ENCODE measurements around the gene FHOD1.

Gene FHOD1

DNA sequence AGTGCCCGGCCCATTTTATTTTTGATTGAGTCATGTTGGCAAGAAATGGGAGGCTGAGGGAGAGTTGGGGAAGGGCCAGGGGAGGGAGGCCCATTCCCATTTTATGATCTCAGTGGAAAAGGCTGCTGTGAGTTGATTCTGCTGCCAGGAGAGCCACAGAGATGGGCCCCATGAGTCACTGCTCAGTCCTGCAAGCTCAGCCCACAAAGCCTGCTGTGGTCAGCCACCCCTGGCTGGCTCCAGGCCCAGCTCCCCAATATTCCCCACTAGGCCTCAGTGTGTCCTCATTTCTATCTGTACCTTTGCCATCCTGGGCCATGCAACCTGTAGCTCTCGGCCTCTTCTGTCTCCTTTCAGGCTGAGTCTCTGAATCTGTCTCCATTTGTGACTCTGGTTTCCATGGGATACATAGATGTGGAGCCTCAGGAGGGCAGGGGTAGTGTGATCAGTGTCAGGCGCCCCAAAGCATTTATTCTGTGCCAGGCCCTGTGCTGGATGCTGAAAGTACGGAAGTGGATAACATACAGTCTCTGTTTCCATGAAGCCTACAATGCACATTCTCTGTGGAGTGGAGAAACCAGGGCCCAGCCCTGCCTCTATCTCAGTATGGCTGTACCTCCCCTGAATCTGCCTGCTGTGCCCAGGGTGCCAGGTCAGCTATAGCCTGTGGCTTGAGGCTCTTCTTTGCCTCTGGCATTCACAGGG lies 30.2 kb upstream of the FHOD1 start:
- DNase-seq (ENCODE audit: low read depth): no peak

DNA sequence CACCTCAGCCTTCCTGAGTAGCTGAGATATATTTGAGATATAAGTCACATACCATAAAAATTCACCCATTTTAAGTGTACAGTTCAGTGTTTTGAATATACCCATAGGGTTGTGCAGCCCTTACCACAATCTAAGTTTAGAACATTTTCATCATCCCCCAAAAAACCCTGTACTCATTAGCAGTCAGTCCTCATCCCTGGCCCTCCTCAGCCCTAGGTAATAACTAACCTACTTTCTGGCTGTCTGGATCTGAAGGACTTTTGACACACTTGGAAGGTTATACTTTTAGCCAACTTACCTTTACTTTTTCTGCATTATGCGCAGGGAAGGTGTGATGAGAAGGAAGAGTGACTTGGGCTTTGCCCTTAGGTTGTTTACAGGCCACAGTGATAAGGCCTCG lies 28.0 kb upstream of the FHOD1 start:
- DNase-seq (ENCODE audit: low read depth): no peak

DNA sequence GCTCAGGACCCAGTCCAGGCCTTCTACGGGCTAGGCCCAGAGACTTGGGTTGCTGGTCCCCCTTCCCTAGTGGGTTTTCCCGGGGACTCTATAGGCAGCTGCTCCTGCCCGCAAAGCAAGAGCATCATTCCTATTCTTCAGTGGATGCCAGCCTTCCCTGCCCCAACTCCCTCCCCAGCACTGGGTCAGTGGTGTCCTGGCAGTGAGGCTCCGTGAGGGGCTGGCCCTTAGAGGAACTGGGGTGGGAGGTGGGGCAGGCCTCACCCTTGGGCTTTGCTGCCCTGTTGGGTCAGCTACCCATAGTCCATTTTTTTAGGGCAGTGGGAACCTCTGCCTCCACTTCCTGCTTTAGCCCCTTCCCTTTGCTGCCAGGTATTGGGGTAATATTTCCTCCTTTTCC lies 24.2 kb upstream of the FHOD1 start:
- DNase-seq (ENCODE audit: low read depth): no peak

DNA sequence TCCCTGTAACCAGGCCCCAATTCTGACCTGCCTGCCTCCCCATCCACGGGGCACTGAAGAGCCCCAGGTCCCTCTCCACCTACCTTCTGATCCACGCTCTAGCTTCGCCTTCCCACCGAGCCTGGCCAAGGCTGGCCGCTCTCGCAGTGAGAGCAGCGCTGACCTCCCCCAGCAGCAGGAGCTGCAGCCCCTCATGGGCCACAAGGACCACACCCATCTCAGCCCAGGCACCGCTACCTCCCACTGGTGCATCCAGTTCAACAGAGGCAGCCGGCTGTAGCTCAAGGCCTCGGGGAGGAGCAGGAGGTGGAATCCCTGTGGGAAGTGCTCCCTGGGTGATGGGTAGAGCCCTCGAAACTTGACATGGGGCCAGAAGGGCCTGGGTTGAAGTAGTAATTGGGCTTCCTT lies 23.7 kb upstream of the FHOD1 start:
- no peak for DNase-seq (ENCODE audit: low read depth)

DNA sequence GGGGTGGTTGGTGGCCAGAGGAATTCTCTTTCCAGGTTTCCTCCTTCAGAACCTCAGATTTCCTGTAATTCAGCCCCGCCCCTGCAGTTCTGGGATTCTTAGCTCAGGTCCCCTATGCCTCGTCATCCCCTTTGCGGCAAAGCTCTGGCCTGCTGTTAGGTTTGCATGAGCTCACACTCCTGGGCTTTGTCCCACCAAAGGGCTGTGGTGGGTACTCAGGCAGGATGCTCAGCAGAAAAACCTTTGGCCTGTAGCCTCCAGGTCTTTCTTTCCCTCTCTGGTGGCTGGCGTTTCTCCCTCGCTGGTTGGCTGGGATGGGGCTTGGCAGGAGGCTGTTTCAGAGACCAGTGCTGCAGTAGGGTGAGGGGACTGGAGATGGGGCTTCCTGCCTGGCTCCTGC lies 22.5 kb upstream of the FHOD1 start:
- DNase-seq (ENCODE audit: low read depth): no peak

DNA sequence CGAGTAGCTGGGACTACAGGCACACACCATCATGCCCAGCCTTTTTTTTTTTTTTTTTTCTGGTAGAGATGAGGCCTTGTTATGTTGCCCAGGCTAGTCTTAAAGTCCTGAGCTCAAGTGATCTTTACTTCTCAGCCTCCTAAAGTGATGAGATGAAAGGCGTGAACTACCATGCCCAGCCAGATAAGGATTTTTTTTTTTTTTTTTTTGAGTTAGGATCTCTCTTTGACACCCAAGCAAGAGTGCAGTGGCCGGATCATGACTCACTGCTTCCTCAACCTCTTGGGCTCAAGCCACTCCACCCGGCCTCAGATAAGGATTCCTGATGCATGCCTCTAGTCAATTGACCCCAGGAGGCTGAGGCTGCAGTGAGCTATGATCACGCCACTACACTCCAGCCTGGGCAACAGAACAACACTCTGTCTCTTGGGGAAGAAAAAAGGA lies 20.9 kb upstream of the FHOD1 start:
- no peak for DNase-seq (ENCODE audit: low read depth)

DNA sequence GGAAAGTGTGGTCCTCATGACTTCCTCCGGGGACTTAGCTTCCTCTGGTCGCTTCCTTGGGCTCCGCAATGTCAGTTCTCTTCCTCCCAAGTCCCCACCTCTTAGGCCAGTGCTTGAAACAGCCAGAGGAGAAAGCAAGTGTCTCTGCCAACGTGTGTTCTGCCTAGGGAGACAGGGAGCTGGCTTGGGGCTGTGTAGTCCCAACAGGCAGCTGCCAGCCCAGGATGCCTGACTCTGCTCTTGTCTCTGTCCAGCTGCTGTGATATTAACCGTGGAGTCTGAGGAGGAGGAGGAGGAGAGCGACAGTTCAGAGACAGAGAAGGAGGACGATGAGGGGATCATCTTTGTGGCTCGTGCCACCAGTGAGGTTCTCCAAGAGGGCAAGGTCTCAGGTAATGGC lies 18.6 kb upstream of the FHOD1 start:
- no peak for DNase-seq (ENCODE audit: low read depth)

DNA sequence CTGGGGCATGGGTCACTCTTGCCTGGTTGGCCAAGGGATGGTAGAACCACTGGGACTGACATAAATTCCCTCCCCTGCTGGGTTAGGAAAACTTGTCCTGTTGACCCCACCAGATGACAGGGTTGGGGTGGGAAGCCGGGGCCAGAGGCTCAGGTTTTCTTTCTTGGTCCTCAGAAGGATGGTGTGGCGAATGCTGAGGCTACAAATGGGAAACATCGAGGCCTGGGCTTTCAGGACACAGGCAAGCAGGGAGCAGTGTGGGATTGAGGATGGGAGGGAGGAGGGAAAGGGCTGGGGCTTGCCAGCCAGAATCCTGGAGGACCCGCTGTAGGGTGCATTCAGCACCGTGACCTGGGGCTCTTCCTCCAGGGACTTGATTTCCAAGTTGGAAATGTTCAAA lies 17.6 kb upstream of the FHOD1 start:
- no peak for DNase-seq (ENCODE audit: low read depth)

DNA sequence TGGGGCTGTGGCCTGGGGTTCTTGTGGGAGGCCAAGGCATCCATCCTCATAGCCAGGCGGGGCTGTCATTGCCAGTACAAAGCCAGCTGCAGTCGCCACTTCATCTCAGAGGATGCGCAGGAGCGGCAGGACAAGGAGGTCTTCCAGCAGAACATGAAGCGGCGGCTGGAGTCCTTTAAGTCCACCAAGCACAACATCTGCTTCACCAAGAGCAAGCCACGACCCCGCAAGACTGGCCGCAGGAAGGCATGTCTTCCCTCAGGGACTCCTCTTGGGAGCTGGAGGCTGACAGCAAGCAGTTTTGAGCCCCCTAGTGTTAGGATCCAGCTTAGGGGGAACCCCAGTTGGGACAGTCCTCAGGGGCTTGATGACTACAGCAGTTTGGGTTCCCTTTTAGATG lies 17.0 kb upstream of the FHOD1 start:
- DNase-seq (ENCODE audit: low read depth): no peak

DNA sequence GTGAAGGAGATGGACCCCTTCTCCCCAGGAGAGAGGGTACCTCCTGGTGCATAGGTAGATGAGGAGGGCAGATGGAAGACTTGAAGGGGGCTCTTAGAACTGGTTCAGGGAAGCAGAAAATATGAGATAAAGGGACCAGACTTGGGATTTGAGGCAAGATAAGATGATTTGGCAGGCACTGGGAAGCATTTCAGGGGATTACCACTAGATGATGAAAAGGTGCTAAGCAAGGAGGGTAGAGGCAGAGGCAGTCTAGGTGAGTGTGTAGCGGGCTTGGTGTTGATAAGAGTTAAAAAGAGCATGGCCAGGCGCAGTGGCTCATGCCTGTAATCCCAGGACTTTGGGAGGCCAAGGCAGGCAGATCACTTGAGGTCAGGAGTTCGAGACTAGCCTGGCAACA lies 15.9 kb upstream of the FHOD1 start:
- DNase-seq (ENCODE audit: low read depth): no peak

DNA sequence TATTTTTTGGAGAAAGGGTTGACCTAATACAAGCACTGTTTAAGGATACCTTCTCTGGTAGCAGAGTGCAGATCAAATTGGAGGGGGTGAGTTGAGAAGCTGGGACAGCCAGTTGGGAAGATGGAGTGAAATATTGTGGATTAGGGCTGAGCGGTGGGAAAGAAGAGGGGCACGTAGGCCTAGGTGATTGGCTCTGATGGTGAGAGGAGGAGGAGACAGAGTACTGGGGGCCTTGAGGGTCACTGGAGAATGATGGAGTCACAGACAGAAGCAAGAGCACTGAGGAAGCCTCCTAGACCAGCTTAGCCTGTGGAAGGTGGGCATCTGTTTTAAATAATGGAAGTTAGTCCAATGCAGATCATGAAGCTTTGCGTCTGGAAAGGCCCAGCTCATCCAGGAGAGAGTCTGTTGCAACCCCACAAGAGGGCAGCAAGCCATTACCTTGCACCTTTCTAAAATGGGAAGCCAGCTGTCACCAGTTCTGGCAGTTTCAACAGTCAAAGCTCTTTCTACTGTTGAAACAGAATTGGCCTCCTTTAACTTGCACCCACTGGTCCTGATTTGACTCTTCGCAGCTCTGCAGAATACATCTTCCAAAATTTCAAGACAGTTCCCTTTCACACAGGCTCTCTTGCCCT lies 13.3 kb upstream of the FHOD1 start:
- DNase-seq (ENCODE audit: low read depth): no peak

DNA sequence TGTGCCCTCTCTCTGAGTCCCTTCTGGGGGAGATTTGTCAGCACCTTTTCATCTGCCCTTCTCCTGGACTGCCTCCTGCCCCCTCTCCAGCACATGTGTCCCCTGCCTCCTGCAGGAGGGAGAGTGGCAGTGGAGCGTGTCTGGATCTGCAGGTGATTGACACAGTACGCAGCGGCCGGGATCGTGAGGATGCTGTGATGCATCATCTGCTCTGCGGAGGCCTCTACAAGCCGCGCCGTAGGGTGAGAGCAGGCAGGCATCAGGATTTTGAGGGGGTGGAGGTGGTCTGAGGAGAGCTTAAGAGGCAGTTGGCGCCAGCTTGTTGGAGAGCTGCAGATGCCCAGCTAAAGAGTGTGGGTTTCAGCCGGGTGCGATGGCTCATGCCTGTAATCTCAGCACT lies 12.4 kb upstream of the FHOD1 start:
- no peak for DNase-seq (ENCODE audit: low read depth)

DNA sequence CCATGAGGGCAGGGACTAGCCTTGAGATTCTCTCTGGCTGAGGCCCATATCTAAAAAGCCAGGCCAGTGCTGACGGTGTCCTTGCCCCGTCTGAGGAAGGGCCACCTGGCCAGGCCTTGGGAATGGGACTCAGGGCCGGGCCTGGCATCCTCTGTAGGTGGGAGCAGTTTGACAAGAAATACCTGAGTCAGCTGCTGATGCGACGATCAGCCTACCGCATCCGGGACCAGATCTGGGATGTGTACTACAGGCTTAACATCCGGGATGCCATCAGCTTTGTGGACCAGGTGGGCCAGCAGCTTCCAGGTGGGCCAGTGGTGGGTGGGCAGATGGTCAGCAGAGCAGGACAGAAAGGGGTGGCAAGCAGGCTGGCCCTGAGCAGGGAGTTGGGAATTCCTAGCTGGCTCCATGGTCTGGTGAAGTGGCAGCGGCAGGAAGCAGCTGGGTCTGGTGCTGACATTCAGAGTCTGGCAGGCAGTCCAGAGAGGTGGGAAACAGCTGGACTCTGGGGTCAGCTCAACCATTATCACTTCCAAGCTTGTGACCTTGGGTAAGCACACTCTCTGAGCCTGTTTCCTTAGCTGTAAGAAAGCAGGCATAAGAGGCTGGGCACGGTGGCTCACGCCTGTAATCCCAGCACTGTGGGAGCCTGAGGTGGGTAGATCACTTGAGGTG lies 11.0 kb upstream of the FHOD1 start:
- DNase-seq (ENCODE audit: low read depth): no peak

DNA sequence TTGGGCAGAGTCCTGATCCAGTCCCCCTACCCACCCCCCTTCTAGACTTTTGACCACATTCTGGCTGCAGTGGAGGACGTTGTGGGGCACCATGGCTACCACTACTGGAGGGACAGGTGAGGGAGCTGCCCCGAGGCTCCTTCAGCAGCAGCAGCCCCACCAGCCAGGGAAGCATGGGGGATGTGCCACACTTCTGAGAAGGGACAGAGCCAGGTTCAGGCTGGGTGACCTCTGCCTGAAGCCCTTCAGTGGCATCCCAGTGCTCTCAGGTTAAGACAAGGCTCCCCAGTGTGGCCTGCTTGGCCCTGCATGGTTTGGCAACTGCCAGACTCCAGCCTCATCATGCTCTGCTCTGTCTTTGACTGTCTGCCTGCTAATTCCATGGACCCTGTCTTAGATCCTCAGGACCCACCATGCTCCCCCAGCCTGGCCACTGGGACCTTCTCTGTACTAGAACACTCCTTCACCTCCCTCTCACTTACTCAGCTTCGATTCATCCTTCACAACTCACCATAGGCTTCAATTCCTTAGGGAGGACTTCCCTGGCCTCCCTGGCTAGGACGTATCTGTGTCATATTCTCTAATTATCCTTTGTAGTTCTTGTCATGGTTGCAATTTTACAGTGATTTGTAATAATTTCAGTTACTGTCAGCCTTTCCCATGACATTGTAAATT lies 10.3 kb upstream of the FHOD1 start:
- no peak for DNase-seq (ENCODE audit: low read depth)

DNA sequence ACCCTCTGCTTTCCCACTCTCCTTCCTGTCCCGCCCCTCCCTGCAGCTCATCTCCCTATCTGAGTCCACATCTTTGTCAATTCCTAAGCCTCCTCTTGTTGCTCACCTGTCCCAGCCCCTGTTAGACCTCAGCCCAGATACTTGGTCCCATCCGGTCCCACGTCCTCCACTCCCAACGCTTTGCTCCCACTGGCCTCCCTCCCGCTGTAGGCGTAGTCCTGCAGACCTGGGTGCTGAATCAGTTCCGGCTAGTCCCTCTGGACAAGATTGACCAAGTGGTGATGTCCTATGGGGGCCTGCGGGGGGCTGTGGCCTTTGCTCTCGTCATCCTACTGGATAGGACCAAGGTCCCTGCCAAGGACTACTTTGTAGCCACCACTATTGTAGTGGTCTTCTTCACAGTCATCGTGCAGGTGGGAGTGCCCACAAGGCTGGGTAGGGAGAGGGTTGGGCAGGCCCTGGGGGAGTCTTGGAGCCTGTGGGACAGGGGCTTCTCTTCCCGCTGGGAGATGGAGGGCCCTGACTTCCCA lies 9.5 kb upstream of the FHOD1 start:
- no peak for DNase-seq (ENCODE audit: low read depth)

DNA sequence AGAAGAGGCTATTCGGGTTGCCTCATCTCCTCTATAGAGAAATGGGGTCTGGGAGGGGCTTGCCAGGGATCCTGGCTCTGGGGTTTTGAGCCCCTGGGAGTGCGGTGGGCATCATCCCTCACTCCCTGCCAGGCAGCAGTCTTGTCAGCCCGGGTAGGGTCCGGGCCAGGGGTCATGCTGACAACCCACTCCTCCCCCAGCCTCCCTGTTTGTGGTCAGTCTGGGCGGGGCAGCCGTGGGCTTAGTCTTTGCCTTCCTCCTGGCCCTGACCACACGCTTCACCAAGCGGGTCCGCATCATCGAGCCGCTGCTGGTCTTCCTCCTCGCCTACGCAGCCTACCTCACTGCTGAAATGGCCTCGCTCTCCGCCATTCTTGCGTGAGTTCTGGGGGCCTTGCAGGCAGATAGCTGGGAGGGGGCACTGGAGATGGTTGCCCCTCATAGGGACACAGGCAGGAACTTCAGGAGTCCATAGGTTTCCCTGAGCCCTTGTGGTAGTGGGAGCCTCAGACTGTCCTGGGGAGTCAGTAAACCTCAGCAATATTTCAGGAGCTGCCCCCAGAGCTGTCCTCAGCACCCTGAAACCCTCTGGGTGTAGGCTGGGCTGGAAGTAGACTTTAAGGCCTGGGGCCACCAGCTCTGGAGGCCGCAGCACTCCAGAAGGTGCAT lies 8.4 kb upstream of the FHOD1 start:
- DNase-seq (ENCODE audit: low read depth): no peak

DNA sequence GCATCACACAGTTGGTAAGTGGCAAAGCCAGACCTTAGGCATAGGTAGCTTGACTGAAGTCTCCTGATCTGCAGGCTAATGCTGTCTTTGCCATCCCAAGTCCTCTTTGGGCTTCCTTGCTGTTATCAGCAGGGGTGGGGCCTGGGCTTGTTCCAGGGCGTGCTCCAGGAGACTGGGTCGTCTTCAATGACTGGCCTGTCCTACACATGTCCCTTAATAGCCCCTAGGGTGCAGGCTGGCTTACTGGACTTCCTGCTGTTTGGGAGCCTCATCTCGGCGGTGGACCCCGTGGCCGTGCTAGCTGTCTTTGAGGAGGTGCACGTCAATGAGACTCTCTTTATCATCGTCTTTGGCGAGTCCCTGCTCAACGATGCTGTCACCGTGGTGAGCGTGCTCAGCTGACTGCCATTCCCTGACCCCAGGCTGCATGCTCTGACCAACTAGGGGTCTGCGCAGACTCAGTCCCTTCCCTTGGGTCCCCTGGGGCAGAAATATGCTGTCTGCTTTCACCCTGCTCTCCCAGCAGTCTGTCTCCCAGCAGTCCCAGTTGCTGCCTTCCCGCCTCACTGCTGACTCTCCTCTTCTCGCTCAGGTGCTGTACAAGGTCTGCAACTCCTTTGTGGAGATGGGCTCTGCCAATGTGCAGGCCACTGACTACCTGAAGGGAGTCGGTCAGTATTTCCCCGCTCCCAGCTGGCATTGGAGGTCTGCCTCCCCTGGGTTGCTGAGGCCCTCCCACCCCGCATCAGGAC lies 7.7 kb upstream of the FHOD1 start:
- DNase-seq (ENCODE audit: low read depth): no peak

DNA sequence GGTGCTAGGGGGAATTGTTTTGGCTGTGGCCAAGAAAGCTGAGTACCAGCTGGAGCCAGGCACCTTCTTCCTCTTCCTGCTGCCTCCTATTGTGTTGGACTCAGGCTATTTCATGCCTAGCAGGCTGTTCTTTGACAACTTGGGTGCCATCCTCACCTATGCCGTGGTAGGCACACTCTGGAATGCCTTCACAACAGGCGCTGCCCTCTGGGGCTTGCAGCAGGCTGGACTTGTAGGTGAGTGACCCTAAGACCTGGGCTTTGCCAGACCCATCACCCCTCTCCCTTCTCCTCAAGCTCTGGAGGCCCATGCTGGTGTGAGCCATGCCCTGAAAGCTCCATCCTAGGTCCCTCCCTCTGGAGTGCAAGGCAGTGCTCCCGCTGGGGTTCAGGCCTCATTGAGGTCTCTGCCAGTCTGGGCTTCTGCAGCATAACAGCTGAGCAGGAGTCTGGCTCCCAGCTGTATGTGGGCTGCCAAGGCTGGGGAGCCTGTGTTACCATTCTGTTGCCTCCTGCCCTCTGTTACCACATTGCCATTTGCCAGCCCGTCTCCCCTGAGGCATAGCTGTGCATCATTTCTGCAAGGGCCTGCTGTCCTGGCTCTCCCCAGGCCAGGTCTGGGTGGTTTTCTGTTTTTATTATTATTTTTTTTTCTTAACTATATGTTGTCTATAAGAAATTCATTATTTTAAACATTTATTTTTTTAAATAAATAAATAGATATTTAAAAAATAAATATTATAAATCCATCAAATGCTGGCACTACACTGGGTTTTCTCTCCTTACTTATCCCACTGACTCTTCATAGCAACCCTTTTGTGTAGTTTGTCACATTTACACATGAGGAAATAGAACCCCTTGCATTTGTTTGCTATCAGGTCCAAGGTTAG lies 5.6 kb upstream of the FHOD1 start:
- no peak for DNase-seq (ENCODE audit: low read depth)

DNA sequence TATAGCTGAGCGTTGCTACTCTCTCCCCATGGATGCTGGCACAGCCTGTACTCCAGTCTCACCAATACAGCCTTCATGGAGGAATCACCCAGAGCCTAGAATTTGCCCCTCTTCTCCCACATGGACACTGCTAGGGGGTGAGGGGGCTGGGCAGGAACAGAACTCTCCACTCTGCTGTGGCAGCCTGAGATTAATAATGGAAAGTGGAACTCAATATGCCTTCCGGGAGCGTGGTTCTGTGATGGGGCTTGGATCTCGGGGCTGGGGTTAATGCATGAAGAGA lies 2.7 kb upstream of the FHOD1 start:
- no peak for DNase-seq (ENCODE audit: low read depth)

DNA sequence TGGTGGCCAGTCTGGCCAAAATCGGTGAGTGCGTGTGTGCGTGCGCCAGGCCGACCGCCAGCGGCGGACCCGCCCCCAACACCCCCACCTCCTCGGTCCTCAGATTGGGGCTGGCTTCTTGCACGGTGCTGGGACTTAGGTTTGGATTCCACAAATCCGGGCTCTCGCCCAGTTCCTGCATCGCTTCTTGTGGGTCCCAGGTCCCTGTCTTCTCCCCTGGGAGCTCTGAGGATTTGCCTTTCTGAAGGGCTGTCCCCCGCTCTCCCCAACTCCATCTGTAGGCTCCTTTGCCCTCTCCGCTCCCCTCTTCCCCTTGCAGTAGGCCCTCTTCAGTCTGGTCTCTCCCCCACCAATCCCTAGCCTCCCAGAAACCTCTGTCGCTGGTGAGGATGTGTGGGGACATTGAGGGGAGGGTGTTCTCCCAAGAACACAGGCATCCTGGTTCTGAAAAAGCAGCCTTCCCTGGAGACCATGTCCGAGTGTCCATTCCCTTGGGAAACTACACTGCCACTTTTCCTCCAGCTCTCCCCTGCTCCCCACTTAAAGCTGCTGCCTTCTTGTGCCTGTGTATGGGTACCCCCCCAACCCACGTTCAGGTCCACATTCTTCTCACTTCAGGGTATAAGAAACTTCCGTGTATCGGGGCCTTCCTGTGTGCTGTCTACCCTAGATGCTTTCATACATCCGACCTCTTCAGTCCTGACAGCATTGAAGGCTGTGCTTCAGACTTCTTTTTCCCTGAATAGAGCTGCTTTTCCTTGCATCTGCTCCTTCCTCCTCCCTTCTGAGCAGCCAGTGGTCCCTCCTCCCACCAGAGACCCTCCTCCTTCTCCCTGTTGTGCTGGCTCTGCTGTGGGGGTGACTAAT lies 2.1 kb upstream of the FHOD1 start:
- no peak for DNase-seq (ENCODE audit: low read depth)

Data from T-helper 22 cell (primary cell).